ENCODE data around the gene RBFOX2.

RBFOX2 gene

GRCh38 chr22:35921044-35921443, 107.6 kb downstream of the RBFOX2 start:
- DNase-seq, result no peak

DNA sequence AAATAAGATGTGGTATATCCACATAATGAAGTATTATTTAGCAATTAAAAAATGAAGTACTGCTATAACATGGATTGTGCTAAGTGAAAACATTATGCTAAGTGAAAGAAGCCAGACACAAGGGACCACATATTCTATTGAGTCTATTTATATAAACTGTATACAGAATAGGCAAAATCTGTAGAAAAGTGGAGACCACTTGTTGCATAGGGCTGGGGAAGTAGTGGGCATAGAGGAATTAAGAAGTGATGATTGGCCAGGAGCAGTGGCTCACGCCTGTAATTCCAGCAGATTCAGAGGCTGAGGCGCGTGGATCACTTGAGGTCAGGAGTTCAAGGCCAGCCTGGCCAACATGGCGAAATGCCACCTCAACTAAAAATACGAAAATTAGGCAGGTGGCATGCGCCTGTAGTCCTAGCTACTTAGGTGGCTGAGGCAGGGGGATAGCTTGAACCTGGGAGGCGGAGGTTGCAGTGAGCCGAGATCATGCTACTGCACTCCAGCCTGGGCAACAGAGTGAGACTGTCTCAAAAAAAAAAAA, 109.6 kb downstream of the RBFOX2 start:
- no peak for DNase-seq

- no peak for DNase-seq
Measured at GRCh38 chr22:35918456-35918855, 110.2 kb downstream of the RBFOX2 start.

DNA sequence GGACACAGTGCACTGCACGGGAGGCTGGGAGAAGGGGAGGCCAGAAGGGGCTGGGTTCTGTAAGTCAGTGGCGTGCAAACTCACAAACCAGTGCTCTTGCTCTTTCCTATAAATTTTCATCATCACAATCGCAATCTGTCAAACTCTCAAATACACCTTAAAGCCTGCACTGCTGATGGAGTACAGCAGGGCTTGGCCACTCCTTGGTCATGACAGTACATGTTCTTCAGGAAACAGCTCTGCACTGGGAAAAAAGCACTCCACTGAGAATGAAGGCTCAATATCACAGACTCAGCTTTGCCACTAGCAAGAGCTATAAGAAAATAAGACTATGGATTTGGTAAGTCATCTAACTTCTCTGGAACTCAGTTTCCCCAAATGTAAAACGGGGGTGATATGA, 111.0 kb downstream of the RBFOX2 start:
- no peak for DNase-seq

DNA sequence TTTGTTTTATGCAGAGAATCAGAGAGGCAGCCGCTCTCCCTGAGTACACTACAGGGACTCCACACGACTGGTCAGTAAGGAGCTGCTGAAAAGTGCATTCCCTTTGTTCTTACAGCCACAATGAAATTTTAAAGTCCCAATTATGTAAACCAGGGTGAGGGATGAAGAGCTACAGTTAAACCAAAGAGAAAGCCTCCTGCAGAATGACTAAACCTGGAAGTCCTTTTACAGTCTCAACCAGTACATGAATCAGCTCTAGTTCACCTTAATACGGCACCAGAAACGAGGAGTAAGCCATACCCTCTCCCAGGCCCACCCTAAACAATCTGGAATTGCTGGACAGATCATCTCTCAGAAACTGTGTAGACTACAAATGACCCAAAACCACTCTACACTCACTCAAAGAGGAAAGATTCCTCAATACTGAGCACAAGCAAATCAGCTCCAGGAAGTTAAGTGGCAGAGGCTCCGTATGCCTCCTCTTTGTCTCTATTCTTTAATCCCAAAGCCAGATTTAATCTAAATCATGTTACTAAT, 113.1 kb downstream of the RBFOX2 start:
- no peak for DNase-seq

DNA sequence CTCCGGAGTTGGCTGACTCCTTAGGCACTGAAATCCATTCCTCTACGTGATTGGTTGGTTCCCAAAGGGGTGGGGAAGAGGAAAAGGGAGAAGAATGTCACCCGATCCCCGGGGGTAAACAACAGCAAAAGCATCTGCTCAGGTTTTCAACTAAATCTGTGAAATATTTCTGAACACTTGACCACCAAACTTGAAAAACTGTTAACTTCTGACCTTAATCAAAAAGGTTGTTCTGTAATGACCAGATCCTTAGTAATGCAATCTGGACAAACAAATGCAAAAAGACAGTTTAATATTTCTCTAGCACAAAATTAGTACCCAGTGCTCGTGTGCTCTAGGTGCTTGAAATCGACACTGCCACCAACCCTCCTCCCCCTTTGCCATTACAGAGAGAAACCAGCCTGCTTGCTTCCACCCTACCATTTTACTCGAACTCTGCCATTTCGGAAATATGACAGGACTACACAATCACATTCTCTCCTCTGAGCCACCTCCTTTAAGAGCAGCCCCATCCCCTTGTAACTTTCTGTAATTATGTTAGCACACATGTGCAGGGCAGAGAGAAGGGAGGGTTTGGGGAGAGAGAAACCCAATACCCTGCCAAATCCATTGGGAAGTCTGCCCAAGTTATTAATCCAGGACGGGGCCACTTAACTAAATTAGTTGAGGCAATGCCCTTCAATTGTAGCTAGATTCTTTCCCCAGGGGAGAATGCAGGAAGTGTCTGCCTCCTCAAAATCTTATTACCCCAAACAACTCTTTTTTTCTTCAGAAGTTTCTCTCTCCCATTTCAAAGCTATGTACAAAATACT, 113.8 kb downstream of the RBFOX2 start:
- no peak for DNase-seq

- DNase-seq, result no peak
Measured at GRCh38 chr22:35914357-35914664, 114.3 kb downstream of the RBFOX2 start.

- no peak for DNase-seq
Measured at GRCh38 chr22:35913925-35914324, 114.7 kb downstream of the RBFOX2 start.

- no peak for DNase-seq
Measured at GRCh38 chr22:35912658-35913057, 116.0 kb downstream of the RBFOX2 start.

- no peak for DNase-seq
Measured at GRCh38 chr22:35911877-35912276, 116.7 kb downstream of the RBFOX2 start.

GRCh38 chr22:35910926-35911325, 117.7 kb downstream of the RBFOX2 start:
- no peak for DNase-seq

GRCh38 chr22:35910003-35910769, 118.4 kb downstream of the RBFOX2 start:
- no peak for DNase-seq

GRCh38 chr22:35905894-35906293, 122.7 kb downstream of the RBFOX2 start:
- DNase-seq, result no peak

DNA sequence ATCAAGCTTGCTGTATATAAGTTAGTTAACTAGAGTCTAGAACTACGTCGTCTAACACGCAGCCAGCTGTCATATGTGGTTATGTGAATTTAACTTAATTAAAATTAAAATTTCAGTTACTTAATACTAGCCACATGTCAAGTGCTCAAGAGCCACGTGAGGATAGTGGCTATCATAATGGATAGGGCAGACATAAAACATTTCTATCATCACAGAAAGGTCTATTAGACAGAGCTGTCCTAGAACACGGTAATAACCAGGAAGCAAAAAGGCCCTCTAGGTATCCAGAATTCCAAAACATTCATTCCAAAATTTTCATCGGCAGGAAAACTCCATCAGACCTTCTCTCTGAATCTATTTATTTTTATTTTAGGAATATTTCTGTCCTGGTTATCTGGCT, 123.9 kb downstream of the RBFOX2 start:
- no peak for DNase-seq

DNA sequence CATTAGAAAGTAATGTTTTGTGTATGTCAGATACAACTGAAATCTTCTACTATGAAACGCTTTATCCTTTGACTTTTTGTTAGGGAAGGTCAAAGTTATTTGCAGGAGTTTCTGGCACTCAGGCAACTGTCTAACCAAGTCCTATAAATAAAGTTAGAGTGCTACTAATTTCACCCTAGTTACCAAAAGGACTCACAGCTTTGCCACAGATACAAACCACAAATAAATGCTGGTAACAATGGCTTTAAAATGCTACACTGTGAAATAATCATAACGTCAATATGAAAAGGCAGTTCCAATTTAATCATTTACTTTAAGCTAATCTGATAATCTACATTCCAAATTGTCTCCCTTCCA, 124.3 kb downstream of the RBFOX2 start:
- no peak for DNase-seq

- DNase-seq, result no peak
Measured at GRCh38 chr22:35903571-35904335, 124.9 kb downstream of the RBFOX2 start.

DNA sequence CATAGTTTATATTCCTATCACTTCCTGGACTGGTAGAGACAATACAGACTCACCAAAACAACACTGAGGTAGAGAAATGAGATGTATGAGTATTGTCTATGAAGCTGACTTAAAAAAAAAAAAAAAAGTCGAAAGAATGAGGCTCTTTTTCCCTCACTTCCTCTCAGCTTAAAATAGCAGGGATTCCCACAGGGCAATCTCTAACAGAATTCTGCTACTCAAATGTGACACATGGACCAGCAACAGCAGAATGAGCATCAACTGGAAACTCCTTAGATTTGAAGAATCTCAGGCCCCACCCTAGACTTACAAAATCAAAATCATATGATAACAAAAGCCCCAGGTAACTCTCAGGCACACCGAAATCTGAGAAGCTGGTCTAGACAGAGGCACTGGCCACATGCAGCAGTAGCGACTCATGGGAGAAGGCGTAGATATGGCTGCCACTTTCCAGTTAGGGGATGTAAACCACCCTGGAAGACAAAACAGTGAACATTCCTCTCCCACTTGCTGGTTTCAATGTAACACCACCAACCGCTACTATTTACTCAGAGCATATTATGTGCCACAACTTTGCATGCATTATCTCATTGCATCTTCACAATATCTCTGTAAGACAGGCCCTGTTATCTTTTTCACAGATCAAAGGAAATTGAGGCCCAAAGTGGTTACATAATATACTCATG, 128.0 kb downstream of the RBFOX2 start:
- DNase-seq, result no peak

- DNase-seq, result no peak
Measured at GRCh38 chr22:35899736-35900135, 128.9 kb downstream of the RBFOX2 start.

GRCh38 chr22:35896111-35896705, 132.4 kb downstream of the RBFOX2 start:
- DNase-seq, result no peak

DNA sequence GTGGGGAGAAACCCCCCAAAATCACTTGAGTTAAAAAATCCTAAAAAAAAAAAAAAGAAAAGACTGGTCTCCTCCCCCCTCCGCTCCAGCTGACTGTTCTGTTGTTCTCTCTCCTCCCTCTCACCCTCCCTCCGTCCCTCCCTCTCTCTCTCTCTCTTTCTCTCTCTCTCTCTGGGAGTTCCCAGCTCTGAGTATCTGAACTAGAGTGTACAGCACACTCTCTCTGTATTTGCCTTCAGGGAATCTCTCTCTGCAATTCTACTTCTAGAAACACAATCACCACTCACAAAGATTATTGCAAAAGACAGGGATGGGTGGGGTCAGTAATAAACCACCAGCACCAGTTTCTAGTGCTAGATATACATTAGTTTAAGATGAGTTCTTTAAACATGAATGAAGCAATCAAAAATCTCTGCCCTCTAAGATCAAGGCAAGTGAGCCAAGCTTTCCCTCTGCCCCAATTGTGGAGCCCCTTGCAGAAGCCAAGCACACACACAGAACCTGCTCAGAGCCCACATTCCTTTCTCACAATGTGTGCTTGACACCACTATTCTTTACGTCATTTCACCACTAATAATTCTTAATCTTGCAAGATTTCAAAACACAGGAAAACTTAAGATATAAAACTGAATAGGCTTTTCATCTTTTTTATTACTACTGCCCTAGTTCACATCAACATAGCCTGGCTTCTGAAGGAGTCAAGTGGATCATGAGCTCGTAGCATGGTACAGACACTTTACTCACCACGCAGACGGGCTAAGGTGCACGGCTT, 133.5 kb downstream of the RBFOX2 start:
- no peak for DNase-seq

- no peak for DNase-seq
Measured at GRCh38 chr22:35894464-35894878, 134.2 kb downstream of the RBFOX2 start.

Data from stimulated activated CD4-positive, alpha-beta T cell treated with anti-CD3 and anti-CD28 coated beads, Interleukin-12 subunit alpha, Interleukin-12 subunit beta, amount 100 ng/mL, for 4 hours (primary cell).